Uterus (tissue), 4 donors: ENCODE results near the gene SPATA9. TPM values are rescaled to one million over a fixed set of nuclear protein-coding genes. Genes with fewer than 3 reads are reported as not detected.

ENCODE experiments used
- DNase-seq, 2 donors: peaks; one replicate each; pipeline ENCODE4 v3.0.0-alpha.2; 2019 to 2020
- H3K27ac ChIP-seq, 2 donors: fragments of 200-600 bp; sonication (generic); 1 replicate in 1 of 2; 2 replicates in 1 of 2; pipeline ENCODE4 v1.5.1; 2016 to 2018
- H3K27me3 ChIP-seq, 2 donors: fragments of 200-600 bp; sonication (generic); one replicate each; pipeline ENCODE4 v1.5.1; 2018 to 2019; ENCODE audit warnings: control low read depth in 1 of 2
- H3K36me3 ChIP-seq, 2 donors: fragments of 200-600 bp; sonication (generic); one replicate each; pipeline ENCODE4 v1.5.1; 2019; ENCODE audit warnings: control low read depth in 1 of 2
- H3K4me1 ChIP-seq, 2 donors: fragments of 200-600 bp; sonication (generic); one replicate each; pipeline ENCODE4 v1.5.1; 2018 to 2019; ENCODE audit warnings: control low read depth in 1 of 2
- H3K4me3 ChIP-seq, 2 donors: fragments of 200-600 bp; sonication (generic); 1 replicate in 1 of 2; 2 replicates in 1 of 2; pipeline ENCODE4 v1.5.1; 2018 to 2019; ENCODE audit warnings: mild to moderate bottlenecking in 1 of 2
- H3K9me3 ChIP-seq, 2 donors: fragments of 200-600 bp; sonication (generic); one replicate each; pipeline ENCODE4 v1.5.1; 2019; ENCODE audit warnings: control low read depth in 1 of 2
- POLR2A ChIP-seq, 2 donors: fragments of 450-650 bp; IDR thresholded peaks; one replicate each; pipeline ENCODE4 v1.6.1; 2016; ENCODE audit warnings: antibody characterized with exemption in 2 of 2, mild to moderate bottlenecking in 1 of 2, moderate library complexity in 1 of 2
- intact Hi-C: fragments of 100-400 bp; cut with DNase I; formaldehyde crosslinking; loops from one replicate; pipeline ENCODE4 v1.15.1; 2023; ENCODE audit warnings: low total_unique reads
- total RNA-seq, 4 donors: library from RNA; depleted of rRNA in 3 of 4; stranded (reverse); fragments of >200 nt in 3 of 4; gene quantifications; one replicate each; pipeline versions ENCODE4 v1.1.0 to v1.2.4, GENCODE V29; 2014 to 2023
- TF ChIP-seq, protein P1 (sequence below), 4 experiments: fragments of 200-600 bp in 2 of 4; fragments of 450-650 bp in 2 of 4; sonication (generic) in 2 of 4; IDR thresholded peaks; one replicate each; pipeline ENCODE4 v1.5.1; 2016 to 2019; ENCODE audit warnings: antibody characterized with exemption in 4 of 4, mild to moderate bottlenecking in 2 of 4, moderate library complexity in 1 of 4
- donor health status: DM: yes; HTN: yes; CAD: no.

SPATA9 gene
- total RNA-seq, 4 donors from 2014 or later: 0.34 to 1.6 TPM; not detected in 2

DNA sequence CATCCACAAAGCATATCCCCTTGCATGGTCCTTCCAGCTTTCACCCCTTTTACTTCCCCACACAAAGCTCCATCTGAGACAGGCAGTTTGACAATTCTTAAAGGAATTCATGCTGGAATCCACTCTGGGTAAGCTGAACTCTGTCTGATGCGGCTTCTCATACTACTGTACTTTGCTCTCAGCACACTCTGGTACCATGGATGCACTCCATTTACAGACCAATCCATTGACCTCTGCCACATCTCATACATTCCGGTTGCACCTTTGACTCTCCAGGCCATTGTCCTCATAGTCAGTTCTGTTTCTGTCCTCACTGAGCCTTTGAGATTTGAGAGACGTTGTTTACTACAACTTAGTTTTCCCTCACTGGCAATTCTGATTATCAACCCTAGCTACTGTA is 12.2 kb downstream of the SPATA9 start:
- peak overlapping the region in 1 of 2 donors; percentile 50 for H3K27ac ChIP-seq
- intact Hi-C loops: no loop called here
- DNase-seq: no peak

DNA sequence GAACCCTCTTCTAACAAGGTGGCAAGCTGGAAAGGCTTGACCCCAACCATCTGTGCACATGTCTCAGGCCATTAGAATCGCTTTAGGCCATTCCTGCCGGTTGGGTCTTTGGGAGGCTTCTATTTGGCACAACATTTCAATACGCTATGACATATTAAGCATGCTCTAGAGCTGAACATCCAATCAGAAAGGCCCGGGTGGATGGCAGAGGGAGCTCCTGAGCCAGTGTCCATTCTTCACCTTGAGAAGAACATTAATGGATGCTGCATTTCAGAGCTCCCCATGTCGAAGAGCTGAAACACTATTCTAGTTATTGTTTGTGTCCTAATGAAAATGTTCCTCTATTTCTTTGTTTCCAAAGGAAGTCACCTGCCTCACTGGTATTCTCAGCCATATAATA is 12.8 kb downstream of the SPATA9 start:
- Histone ChIP-seq H3K27me3 (no peaks in the 10 kb centered on the region), H3K4me3 (no peak overlapping the region), H3K4me1 (no peaks in the 10 kb centered on the region), H3K36me3 (no peaks in the 10 kb centered on the region), H3K9me3 (no peaks in the 10 kb centered on the region), H3K27ac (peak overlapping the region; percentile 49 to 50)
- no peak for TF ChIP-seq POLR2A (IDR thresholded peaks at IDR 0.05)
- TF ChIP-seq, protein P1, sequence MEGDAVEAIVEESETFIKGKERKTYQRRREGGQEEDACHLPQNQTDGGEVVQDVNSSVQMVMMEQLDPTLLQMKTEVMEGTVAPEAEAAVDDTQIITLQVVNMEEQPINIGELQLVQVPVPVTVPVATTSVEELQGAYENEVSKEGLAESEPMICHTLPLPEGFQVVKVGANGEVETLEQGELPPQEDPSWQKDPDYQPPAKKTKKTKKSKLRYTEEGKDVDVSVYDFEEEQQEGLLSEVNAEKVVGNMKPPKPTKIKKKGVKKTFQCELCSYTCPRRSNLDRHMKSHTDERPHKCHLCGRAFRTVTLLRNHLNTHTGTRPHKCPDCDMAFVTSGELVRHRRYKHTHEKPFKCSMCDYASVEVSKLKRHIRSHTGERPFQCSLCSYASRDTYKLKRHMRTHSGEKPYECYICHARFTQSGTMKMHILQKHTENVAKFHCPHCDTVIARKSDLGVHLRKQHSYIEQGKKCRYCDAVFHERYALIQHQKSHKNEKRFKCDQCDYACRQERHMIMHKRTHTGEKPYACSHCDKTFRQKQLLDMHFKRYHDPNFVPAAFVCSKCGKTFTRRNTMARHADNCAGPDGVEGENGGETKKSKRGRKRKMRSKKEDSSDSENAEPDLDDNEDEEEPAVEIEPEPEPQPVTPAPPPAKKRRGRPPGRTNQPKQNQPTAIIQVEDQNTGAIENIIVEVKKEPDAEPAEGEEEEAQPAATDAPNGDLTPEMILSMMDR (IDR thresholded peaks at IDR 0.05): no peak
- intact Hi-C loops: no loop called here
- DNase-seq: no peak

More for the DNA sequence above, 12.2 kb downstream of the SPATA9 start:
- TF ChIP-seq, protein P1 (IDR thresholded peaks at IDR 0.05): no peak
- TF ChIP-seq POLR2A (IDR thresholded peaks at IDR 0.05): no peak
- no peaks in the 10 kb centered on the region for H3K36me3 ChIP-seq
- H3K4me3 ChIP-seq: no peak overlapping the region
- H3K27me3 ChIP-seq: no peaks in the 10 kb centered on the region
- H3K4me1 ChIP-seq: no peaks in the 10 kb centered on the region
- no peaks in the 10 kb centered on the region for H3K9me3 ChIP-seq

DNA sequence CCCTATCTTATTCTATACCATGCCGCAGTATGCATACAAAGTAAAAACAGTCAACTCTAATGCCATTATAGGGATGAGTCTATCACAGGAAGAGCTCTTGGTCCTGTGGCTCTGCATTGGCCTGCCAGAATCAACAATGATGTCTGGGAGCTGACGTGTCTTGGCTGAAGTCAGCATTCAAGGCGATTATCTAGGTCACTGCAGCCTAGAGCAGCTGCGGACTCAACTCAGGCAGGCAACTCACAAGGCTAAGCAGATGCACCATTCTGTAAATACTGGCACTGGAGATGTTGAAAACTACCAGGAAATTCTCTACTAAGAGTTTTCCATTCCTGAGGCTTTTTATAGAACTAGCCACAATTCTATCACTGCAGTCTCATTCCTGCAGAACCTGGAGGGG is 13.3 kb downstream of the SPATA9 start:
- TF ChIP-seq, protein P1 (IDR thresholded peaks at IDR 0.05): no peak
- no peak for TF ChIP-seq POLR2A (IDR thresholded peaks at IDR 0.05)
- peak overlapping the region; percentile 49 to 50 for H3K27ac ChIP-seq
- peak; percentile 73 to 77 for DNase-seq

DNA sequence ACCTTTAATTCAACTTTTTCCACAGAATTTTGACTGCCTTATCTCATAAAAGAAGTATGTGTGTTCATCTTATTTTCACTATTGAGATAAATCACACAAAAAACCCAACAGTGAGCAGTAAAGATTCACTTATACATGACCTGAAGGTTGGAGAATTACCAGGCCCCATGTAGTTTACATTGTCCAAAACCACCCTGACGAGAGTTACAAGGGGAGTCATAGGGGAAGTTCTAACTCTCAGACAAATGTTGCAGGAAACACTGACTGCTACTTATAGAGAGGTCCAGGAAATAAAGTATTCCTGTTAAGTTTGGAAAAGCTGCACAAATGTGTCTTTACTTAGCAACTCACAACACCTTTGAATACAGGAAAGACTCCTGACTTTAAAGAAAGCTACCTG is 14.1 kb downstream of the SPATA9 start:
- Histone ChIP-seq H3K4me1 (no peaks in the 10 kb centered on the region), H3K9me3 (no peaks in the 10 kb centered on the region), H3K4me3 (no peak overlapping the region), H3K36me3 (no peaks in the 10 kb centered on the region), H3K27me3 (no peaks in the 10 kb centered on the region), H3K27ac (peak overlapping the region in 1 of 2 donors; percentile 40)
- DNase-seq: no peak
- TF ChIP-seq POLR2A (IDR thresholded peaks at IDR 0.05): no peak
- TF ChIP-seq, protein P1 (IDR thresholded peaks at IDR 0.05): no peak
- intact Hi-C loops: no loop called here

More for the DNA sequence above, 13.3 kb downstream of the SPATA9 start:
- H3K36me3 ChIP-seq: no peaks in the 10 kb centered on the region
- no peak overlapping the region for H3K4me3 ChIP-seq
- no peaks in the 10 kb centered on the region for H3K9me3 ChIP-seq
- intact Hi-C loops: no loop called here
- H3K27me3 ChIP-seq: no peaks in the 10 kb centered on the region
- H3K4me1 ChIP-seq: no peaks in the 10 kb centered on the region

DNA sequence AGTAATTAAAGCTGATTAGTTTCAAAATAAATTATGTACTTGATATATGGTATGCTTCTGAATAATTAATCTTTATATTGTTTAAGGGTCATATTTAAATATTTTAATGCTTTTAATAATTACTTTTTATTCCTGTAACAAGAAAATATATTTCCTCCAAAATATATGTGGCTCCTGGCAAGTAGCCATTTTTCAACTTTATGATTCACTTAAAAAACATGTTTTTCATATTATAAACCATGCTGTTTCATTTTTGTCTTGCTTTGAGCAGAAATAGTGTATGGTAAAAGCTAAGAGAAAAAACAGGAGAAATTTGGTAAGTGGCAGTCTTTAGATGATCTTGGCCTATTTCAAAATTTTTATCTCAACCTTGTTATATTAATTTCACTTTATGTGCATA is 14.6 kb downstream of the SPATA9 start:
- Histone ChIP-seq H3K36me3 (no peaks in the 10 kb centered on the region), H3K27me3 (no peaks in the 10 kb centered on the region), H3K4me1 (no peaks in the 10 kb centered on the region), H3K9me3 (no peaks in the 10 kb centered on the region), H3K4me3 (no peak overlapping the region), H3K27ac (no peak overlapping the region)
- no peak for DNase-seq
- intact Hi-C loops: no loop called here
- no peak for TF ChIP-seq POLR2A (IDR thresholded peaks at IDR 0.05)
- TF ChIP-seq, protein P1 (IDR thresholded peaks at IDR 0.05): no peak
